KBM-7 (cell line): Measurements from ENCODE around the gene FBXO38.

Source experiments
- DNase-seq: peaks from one replicate; pipeline ENCODE4 v3.0.0-alpha.2; 2015
- in situ Hi-C: fragments of 300-500 bp; cut with MboI; formaldehyde crosslinking; loops from 2 replicates; pipeline ENCODE4 v1.14.3; 2020; ENCODE audit warnings: low sequenced_read_pairs, low pct_unique_long_range_greater_than_20kb, mixed read lengths

FBXO38 gene, protein sequence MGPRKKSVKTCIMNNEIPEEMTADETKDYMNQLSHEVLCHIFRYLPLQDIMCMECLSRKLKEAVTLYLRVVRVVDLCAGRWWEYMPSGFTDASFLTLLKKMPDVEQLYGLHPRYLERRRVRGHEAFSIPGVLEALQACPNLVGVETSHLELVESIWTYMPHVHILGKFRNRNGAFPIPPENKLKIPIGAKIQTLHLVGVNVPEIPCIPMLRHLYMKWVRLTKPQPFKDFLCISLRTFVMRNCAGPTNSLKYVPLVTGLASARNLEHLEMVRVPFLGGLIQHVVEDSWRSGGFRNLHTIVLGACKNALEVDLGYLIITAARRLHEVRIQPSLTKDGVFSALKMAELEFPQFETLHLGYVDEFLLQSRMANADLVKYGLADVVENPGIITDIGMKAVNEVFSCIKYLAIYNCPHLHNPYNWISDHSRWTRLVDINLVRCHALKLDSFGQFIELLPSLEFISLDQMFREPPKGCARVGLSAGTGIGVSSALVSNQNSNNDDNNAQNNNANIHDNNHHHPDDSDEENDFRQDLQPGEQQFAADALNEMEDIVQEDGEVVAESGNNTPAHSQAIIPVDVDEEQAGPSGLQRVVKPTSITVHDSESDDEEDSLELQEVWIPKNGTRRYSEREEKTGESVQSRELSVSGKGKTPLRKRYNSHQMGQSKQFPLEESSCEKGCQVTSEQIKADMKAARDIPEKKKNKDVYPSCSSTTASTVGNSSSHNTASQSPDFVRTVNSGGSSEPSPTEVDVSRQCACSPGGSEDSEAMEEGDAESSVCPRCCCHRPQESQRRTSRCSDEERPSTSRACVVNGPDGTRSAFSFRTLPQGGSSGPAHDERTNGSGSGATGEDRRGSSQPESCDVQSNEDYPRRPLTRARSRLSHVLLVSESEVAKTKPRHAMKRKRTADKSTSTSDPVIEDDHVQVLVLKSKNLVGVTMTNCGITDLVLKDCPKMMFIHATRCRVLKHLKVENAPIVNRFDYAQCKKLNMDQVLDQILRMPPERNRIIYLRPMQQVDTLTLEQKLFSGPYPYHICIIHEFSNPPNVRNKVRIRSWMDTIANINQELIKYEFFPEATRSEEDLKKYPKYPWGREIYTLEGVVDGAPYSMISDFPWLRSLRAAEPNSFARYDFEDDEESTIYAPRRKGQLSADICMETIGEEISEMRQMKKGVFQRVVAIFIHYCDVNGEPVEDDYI

DNA sequence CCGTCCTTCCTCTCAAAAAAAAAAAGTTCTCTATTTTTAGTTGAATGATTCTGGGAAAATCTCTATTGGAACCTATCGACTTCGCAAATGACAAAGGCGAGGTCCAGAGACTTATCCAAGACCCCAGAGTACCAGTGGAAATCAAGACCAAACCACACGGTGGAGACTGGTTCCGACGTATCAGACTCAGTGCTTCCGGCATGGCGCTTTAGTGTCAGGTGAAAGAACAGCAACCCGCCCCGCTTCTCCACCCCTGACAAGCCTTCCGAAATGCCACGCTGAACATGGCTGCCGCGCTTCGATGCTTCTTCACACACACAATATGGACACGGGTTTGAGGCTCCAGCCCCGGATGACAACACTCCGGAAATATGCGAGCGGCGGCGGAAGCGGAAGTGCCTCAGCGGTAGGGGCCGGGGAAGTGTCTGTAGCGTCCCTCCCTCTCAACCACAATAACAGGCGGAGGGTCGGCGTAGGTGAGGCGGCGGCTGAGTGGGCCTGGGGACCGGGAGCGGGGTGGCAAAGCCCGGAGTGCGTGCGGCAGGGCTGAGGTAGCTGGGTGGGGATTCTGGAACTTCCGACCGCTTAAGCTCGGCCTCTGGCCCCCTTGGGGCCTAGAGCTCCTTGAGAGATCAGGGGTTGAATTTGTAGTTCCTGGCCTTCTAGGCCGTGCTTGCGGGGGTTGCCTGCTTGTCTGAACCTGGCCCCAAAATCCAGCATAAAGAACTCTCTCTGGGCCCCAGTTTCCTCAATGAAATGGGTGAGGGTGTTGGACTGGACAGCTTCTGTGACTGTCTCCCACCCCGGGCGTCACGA lies at the start of gene FBXO38:
FBXO38 (plus strand) TSS at position 395 of the 816 bp plus-strand sequence. CDS start 10,819 bp downstream, outside the sequence.
- DNase-seq = peak; percentile 98
- in situ Hi-C loops = no loop called here

DNA sequence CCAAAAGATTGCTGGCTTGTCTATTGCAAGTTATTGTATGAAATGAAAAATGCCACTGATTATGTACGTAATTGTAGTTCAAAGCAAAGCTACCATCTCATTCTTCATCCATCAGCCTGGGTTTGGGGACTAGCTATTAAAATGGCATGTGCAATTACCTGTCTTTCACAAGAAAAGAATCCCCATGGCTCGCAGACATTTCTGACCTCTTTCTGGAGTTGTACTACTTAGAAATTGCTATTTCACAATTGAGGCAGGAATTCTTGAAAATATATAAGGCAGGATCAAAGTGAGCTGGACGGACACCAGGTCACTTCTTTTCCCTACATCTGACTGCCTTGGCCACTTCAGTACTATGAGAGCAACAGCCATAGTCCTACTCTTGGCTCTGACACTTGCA lies 48.5 kb upstream of the FBXO38 start, which contains the start of gene SPINK9:
SPINK9 (plus strand) TSS at position 301 of the 400 bp plus-strand sequence; CDS start at position 356, 55 bp downstream.
- in situ Hi-C loops = no loop called here
- no peak for DNase-seq

DNA sequence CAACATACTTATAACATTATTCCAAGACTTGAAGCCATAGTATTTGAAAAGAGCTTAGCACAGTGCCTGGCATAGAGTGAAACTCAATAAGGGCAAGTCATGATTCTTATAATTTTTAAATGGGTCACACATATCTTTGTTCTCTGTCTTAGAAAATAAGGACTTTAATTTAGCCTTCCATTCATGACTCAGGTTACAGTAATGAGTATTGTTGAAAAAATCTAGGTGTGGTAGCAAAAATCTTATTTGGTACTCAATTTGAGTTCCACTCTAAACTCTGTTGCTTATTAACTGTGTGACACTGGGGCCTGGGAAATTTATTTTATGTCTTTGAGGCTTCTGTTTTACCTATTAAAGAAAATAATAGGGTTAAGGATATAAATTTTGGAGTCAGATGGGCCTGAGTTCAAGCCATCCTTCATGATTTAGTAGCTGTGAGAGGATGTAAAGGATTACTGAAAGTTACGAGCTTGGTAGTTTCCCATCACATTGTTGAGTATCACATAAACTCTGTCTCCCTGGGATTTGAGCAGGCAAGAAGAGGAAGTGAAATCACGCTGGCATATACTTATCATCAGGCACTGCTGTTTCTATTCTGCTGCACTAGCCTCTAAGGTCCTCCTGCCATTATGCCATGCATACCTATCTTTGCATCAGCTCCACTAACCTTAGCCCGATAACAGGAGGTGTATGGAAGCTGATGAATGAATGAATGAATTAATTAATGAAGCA lies 46.9 kb upstream of the FBXO38 start:
- in situ Hi-C loops = no loop called here
- no peak for DNase-seq

DNA sequence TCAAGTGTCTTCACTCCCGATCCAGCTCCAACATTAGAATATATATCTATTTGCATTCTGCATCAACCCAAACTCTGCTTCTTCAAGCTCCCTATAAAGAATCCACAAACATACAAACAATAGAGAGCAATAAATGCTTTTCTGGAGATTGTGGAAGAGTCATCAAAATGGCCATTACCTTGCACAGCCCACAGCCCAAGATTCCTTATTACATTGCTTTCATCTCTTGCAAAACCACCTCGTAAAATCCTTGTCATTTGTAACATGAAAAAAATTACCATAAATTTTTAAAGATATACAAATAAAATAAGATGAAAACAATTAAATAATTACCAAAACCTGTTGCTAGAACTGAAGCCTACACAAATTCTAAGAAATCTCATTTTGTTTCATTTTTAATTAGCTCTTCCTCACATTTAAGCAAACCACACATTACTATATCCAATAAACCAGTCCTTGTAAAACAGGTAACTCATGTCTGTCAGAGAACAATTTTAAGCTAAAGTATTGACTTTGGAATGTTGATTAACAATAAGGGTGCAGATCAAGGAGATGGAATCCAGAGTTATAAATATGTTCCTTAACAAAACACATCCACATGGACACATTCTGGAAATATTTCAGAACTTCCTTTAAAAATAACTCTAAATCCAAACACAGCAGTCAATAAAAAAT lies 41.2 kb upstream of the FBXO38 start:
- DNase-seq = no peak
- in situ Hi-C loops = no loop called here

DNA sequence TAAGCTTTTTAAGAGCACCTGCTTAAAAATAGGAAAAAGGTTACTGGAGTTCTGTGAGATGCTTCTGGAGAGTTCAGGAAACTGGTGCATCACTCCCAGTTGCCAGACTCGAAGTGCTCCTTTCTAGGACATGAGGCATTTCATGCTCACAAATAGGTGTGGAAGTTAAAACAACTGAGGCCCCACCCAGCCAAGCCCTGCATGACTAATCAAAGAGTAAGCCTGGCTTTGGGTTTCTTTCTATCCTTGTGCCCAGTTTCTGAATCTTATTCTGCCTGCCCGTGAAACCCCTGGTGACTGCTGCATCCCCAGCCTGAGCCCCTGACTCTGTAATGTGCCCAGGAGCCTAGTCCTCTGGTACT lies 40.7 kb upstream of the FBXO38 start:
- in situ Hi-C loops = no loop called here
- no peak for DNase-seq

DNA sequence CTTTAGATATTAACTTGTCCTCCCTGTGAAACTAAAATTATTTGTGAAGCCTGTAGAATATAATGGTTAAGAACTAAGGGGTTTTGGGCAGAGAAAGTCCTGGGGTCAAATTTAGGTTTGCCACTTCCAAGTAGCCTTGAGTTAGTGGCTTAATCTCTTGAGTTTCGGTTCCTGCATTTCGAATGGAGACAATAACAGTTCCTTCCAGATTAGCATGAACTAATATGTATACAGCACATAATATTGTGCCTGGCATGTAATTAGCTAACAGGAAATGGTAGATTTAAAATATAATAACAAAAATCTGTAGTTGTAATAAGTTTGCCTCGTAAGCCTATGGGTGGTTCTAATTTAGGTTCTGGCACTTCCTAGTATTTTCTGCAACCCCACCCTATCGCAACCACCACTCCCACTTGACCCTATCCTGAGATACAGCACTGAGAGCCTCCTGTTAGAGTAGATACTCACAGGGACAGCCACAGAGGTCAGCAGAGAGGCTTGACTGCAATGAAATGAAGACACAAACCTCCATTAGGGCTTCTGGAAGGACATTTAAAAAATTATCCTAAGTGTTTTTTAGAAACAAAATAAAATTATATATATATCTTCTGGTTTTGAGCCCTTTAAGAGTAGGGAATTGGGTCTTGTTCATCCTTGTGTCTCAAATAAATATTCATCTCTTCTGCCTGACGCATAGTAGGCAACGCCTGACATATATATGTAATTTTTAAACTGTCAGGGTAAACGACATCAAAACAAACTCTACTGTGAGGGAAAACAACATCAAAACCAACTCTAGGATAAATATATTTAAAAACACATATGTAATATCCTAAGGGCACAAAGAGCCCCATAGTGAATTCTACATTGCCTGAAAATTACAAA lies 39.9 kb upstream of the FBXO38 start:
- in situ Hi-C loops = no loop called here
- no peak for DNase-seq

DNA sequence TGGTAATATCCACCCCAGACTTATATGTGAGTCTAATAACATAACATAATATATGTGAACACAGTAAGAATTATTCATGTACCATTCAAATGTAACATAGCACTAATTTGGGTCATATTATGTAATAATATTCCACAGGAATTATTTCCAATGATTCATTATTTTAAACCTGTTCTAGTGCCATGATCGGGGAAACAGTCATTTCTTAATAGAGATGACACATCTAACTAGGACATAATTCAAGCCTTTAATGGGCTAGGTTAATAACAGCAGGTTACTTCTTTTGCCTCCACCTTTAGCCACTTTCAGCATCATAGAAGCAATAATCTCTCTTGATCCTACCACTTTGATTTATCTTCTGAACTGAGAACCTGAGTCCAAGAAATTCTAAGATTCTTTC lies 36.1 kb upstream of the FBXO38 start:
- no peak for DNase-seq
- in situ Hi-C loops = no loop called here

DNA sequence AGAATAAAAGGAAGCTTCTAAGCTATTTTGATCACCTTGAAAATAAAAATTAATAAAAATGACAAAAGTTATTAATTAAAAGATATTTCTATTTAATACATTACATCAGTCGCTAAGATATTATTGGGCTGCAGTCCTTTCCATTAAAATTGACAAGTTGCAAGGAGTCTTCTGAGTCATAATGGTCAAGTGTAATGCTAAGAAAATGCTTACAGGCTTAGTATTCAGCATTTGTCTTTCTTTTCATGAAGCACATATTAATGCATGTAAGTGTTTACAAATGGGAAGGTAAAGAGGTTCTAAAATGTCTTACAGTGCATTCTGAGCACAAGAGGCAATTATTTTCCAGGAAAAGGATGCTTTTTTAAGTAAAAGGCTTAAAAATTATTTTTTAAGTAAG lies 31.1 kb upstream of the FBXO38 start:
- DNase-seq = no peak
- in situ Hi-C loops = no loop called here

DNA sequence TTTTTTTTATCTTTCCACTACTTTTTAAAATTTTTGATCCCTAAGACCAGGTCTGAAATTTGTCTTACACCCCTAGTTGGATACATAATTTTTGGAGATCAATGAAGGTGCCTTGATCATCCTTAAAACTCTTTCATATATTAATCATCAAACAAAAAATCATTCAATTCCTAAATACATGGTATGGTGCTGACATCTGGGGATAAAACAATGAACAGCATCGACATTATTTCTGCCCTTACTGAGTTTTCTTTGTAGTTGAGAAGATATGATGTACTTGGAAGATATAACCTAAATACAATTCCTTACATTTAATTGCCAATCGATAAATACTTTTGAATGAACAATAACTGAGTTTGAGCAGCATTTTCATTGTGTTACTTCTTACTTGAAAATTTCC lies 30.1 kb upstream of the FBXO38 start:
- no peak for DNase-seq
- in situ Hi-C loops = no loop called here

DNA sequence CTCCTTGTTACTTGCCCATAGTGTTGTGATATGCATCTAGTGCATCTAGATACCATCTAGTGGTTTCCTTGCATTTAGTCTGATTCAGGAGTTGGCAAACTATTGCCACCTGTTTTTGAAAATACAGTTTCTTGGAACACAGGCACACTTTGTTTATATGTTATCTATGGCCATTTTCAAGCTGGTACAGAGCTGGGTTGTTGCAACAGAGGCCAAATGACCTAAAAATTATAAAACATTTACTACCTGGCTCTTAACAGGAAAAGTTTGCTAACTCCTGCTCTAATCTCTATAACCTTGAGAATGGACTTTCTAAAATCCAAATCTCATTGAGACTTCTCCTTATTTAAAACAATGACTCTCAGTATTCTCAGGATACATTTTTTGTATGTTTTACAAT lies 19.4 kb upstream of the FBXO38 start:
- no peak for DNase-seq
- in situ Hi-C loops = no loop called here

DNA sequence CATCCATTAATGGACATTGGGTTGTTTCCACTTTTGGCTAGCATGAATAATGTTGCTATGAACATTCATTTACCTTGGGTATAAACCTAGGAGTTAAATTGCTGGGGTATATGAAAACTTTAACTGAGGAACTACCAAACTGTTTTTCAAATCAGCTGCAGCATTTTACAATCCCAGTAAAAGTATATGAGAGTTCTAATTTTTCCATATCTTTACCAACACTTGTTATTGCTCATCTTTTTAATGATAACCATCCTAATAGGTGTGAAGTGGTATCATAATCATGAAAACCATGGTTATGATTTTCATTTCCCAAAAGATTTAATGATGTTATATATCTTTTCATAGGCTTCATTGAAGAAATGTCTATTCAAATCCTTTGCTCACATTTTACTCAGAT lies 15.5 kb upstream of the FBXO38 start:
- in situ Hi-C loops = no loop called here
- no peak for DNase-seq

DNA sequence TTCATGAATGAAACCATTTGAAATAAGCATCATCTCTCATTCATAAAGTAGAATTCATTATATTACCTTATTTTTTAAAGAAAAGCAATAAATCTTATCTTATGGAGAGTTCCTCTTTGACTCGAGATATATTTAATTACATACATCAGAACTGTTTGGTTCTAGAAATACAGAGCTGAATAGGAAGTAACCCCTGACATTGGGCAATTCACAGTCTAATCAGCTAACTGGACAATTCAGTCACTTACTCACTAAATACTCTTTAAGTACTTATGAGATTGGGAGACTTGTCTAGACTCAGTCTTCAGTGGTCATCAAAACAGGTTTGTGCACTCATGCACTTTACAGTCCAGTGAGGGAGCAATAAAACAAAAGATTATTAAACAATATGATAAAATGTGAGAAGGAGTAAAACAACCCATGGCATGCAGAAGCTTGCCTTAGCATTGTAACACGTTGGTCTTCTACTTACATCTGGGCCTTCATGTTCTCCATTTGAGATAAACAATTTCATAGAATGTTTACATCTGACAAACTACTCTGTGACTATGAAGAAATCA lies 11.5 kb upstream of the FBXO38 start:
- in situ Hi-C loops = no loop called here
- DNase-seq = no peak

DNA sequence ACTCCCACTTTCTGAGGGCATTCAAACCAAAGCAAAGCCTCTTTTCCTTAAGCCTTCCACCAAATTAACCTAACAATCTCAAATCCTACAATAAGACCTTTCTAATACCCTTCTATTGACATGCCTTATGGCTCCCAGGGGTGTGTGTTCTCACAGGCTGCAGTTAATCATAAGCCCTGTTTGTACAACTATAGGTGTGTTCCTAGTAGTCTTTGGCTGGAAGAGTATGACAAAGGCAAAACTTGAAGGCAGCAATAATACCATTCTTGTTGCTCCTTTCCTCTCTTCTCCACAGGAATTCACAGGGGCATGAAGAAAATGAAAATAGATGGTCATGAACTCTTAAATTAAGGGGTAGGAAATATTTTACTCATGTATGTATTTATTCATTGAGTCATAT lies 10.9 kb upstream of the FBXO38 start:
- no peak for DNase-seq
- in situ Hi-C loops = no loop called here

DNA sequence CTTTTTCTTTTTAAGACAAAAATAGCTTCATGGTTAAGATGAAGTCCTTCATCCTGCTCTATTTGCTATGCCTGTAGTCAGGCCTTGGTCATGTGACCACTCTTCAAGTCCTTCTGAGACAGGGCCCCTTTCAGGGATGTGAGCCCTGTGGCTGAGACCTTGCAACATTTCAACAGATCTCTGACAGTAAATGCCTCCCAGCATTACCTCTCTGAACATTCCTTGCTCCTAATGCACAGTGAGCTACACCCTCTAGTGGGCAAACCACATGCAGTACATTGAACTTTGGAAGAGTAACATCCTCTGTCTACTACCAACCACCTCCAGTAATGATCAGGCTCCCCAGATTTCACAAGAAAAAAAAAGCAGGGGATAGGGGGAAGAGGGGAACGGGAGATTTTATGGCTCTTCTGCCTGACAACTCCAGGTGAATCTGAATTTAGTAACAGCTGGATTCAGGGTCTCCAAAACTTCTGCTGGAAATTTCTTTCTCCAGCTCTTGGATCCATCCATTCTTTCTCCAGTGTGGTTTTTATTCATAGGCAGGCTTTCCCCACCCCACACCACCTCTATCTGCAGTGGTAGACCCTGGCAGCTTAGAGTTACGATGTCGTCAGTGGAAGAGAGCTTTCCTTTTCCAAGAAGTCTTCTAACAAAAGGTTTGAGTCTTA lies 8.9 kb upstream of the FBXO38 start:
- DNase-seq = peak; percentile 40
- in situ Hi-C loops = no loop called here

DNA sequence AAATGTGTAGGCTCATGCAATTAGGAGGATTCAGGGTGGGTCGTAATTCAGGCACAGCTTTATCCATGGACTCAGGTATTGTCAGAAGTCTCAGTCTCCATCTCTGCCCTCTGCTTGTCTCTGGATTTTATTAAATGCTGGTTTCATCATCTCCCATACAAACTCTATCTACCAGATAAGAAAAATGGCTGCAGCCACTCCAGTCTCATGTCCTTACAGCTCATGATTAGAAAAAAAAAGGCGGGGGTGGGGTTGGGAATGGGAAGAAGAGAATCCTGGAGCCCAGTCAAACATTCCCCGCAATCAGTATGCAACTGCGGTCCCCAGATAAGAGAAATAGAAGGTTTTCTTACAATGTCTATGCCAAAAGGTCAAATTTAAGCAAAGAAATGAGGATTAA lies 7.6 kb upstream of the FBXO38 start:
- DNase-seq = no peak
- in situ Hi-C loops = no loop called here

DNA sequence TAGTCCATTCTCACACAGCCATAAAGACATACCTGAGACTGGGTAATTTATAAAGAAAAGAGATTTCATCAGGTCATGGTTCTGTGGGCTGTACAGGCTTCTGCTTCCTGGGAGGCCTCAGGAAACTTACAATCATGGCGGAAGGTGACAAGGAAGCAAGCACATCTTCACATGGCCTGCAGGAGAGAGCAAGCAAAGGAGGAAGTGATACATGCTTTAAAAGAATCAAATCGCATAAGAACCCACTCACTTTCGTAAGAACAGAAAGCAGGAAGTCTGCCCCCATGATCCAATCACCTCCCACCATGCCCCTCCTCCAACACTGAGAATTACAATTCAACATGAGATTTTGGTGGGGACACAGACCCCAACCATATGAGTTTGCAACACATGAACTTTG lies 5.1 kb upstream of the FBXO38 start:
- in situ Hi-C loops = no loop called here
- no peak for DNase-seq
